Neutrophil (primary cell): Measurements from ENCODE around the gene DOCK11.
"Not testable (repeated sequence)": the region's sequence is repeated elsewhere in the genome, so short reads cannot be mapped to it uniquely, and the experiment has no call there.

ENCODE experiments used
- H3K27ac ChIP-seq: fragments of 200-600 bp; sonication (generic); 2 replicates; pipeline ENCODE4 v1.5.1; 2016; ENCODE audit warnings: mild to moderate bottlenecking, moderate library complexity
- H3K27me3 ChIP-seq: fragments of 200-600 bp; sonication (generic); 2 replicates; pipeline ENCODE4 v1.6.0; 2016; ENCODE audit warnings: mild to moderate bottlenecking
- H3K36me3 ChIP-seq: fragments of 200-600 bp; sonication (generic); 2 replicates; pipeline ENCODE4 v1.5.1; 2017
- H3K4me1 ChIP-seq, 2 experiments: fragments of 200-600 bp in 1 of 2; sonication (generic) in 1 of 2; 1 replicate in 1 of 2; 2 replicates in 1 of 2; pipeline versions ENCODE4 v1.5.1 to v1.6.1; 2013 to 2016; ENCODE audit warnings: low read depth in 1 of 2, low read length in 1 of 2, mild to moderate bottlenecking in 1 of 2, moderate library complexity in 1 of 2; ENCODE audit not compliant: control insufficient read depth in 1 of 2, insufficient read depth in 1 of 2
- H3K4me3 ChIP-seq, 2 experiments: fragments of 200-600 bp in 1 of 2; sonication (generic) in 1 of 2; 1 replicate in 1 of 2; 2 replicates in 1 of 2; pipeline ENCODE4 v1.5.1; 2013 to 2016; ENCODE audit warnings: low read depth in 1 of 2, low read length in 1 of 2, mild to moderate bottlenecking in 1 of 2, moderate library complexity in 1 of 2
- H3K9me3 ChIP-seq: fragments of 200-600 bp; sonication (generic); 2 replicates; pipeline ENCODE4 v1.5.1; 2016
- TF ChIP-seq, protein P1 (sequence below): fragments of 200-600 bp; sonication (generic); IDR thresholded peaks from 2 replicates; pipeline ENCODE4 v1.5.1; 2016; ENCODE audit warnings: antibody characterized with exemption

DOCK11 gene

DNA sequence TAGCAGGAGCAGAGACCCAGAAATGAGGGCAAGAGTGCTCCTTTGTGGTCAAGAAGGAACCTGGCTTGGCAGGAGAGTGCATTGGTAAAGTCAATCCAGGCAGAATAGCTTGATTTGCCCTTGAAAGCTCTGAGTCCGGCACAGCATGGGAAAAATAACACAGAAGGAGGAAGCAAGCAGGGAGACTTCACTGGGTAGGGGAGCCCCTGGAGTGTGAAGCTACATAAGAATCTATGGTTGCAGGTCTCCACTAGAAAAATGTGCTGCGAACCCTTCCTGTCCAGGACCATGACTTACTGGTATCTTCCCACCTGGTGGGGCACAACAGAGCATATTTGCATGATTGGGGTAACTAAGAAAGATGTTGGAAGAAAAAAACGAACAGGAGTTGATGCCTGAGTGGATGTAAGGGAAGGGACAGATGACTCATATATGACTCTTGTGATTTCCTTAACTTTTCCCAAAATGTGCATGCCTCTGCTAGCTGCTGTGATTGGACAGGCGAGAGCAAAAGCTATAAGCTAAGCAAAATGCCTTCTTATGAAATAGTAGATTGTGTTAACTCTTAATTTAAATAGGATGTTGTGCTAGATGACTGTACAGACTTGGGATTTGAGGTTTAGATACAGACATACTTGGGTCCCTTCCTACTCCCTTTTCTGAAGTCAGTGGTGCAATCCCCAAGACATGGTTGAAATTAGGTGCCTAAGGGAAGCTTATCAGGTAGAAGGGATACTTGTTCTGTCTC is 235.1 kb downstream of the DOCK11 start:
- Histone ChIP-seq H3K4me3 (no peak overlapping the region), H3K27me3 (no peaks in the 10 kb centered on the region), H3K9me3 (no peaks in the 10 kb centered on the region), H3K36me3 (no peaks in the 10 kb centered on the region), H3K27ac (no peak overlapping the region), H3K4me1 (peaks cover 10 to 29% of the 10 kb centered on the region in 2 experiments)
- TF ChIP-seq, protein P1, sequence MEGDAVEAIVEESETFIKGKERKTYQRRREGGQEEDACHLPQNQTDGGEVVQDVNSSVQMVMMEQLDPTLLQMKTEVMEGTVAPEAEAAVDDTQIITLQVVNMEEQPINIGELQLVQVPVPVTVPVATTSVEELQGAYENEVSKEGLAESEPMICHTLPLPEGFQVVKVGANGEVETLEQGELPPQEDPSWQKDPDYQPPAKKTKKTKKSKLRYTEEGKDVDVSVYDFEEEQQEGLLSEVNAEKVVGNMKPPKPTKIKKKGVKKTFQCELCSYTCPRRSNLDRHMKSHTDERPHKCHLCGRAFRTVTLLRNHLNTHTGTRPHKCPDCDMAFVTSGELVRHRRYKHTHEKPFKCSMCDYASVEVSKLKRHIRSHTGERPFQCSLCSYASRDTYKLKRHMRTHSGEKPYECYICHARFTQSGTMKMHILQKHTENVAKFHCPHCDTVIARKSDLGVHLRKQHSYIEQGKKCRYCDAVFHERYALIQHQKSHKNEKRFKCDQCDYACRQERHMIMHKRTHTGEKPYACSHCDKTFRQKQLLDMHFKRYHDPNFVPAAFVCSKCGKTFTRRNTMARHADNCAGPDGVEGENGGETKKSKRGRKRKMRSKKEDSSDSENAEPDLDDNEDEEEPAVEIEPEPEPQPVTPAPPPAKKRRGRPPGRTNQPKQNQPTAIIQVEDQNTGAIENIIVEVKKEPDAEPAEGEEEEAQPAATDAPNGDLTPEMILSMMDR = no peak

DNA sequence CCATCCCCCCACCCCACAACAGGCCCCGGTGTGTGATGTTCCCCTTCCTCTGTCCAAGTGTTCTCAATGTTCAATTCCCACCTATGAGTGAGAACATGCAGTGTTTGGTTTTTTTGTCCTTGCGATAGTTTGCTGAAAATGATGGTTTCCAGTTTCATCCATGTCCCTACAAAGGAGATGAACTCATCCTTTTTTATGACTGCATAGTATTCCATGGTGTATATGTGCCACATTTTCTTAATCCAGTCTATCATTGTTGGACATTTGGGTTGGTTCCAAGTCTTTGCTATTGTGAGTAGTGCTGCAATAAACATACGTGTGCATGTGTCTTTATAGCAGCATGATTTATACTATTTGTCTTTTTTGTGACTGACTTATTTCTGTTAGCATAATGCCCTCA is 236.9 kb downstream of the DOCK11 start:
- not testable (repeated sequence) for H3K36me3 ChIP-seq, H3K4me3 ChIP-seq

DNA sequence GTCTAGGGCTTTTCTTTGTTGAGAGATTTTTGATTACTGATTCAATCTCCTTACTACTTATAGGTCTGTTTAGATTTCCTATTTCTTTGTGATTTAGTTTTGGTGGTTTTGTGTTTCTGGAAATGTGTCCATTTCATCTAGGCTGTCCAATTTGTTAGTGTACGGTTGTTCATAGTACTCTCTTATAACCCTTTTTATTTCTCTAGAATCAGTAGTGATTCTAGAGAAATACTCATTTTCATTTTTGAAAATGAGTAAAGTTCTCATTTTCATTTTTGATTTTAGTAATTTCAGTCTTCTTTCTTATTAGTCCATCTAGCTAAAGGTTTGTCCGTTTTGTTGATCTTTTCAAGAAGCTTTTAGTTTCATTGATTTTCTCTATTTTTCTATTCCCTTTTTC is 239.3 kb downstream of the DOCK11 start:
- Histone ChIP-seq H3K27ac (no peak overlapping the region), H3K27me3 (no peaks in the 10 kb centered on the region), H3K9me3 (no peaks in the 10 kb centered on the region), H3K4me1 (no peaks in the 10 kb centered on the region), H3K4me3 (no peak overlapping the region), H3K36me3 (no peaks in the 10 kb centered on the region)
- TF ChIP-seq, protein P1 = no peak

More for the DNA sequence above, 236.9 kb downstream of the DOCK11 start:
- not testable (repeated sequence) for H3K27ac ChIP-seq, H3K9me3 ChIP-seq, H3K27me3 ChIP-seq
- H3K4me1 ChIP-seq = peaks cover 0 to 14% of the 10 kb centered on the region in 2 experiments
